Measurements from ENCODE around the gene SCAMP2. TPM values are rescaled to one million over a fixed set of nuclear protein-coding genes. Genes with fewer than 3 reads are reported as not detected.

SCAMP2 gene
- total and polyA plus RNA-seq, 4 donors = 21.7 to 42.5 (median 29.1) TPM

DNA sequence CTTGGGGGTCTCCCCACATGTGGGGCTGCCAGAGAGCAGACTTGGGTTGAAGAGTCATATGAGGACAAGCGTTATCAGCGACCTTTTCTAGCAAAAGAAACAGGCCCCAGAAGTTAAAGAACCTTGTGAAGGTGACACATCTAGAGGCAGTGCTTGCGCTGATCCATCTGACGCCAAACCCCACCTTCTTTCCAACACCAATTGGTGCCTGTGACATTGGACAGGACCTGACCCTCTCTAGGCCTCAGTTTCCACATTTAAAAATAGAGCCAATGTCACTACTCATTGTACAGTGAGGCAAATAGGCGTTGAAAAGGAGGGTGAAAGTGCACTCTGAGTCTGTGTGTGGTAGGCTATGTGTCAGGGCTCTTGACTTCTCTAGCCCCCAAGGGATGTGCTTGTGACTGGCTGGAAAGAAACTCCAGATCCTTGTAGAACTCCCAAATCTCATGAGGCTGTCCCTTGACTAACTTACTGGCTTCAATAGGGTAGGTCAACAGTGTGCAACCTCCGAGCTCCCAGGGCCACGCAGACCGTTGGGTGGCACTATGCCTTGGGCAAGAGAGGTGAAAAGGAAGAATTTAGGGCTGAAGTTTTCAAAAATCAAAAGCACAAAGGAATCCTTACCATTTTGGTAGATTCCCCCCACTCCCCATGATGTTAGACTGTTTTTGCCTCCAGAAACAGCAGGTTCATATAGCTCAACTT lies 34.2 kb upstream of the SCAMP2 start:
- Histone ChIP-seq H3K27ac (ENCODE audit: low read depth in 1 of 2, low read length in 2 of 2) (peak overlapping the region; percentile 83 to 90), H3K4me1 (ENCODE audit: control insufficient read depth in 4 of 4, insufficient read depth in 4 of 4, low read length in 3 of 4) (peaks cover 3 to 19% (median 17%) of the 10 kb centered on the region in 4 donors), H3K36me3 (ENCODE audit: control insufficient read depth in 4 of 4, insufficient read depth in 3 of 4, low read depth in 1 of 4, low read length in 3 of 4) (peaks cover 0 to 14% (median 8%) of the 10 kb centered on the region in 4 donors), H3K9me3 (ENCODE audit: control insufficient read depth in 4 of 4, low read length in 3 of 4) (no peaks in the 10 kb centered on the region), H3K27me3 (ENCODE audit: control insufficient read depth in 4 of 4, insufficient read depth in 4 of 4, low read length in 3 of 4) (no peaks in the 10 kb centered on the region), H3K9ac (ENCODE audit: low read depth in 1 of 2, low read length in 2 of 2) (peak overlapping the region; percentile 46 to 79), H3K4me3 (ENCODE audit: low read depth in 1 of 3, low read length in 3 of 3) (peak overlapping the region; percentile 67 to 94 (median 80))
- TF ChIP-seq JUND (IDR thresholded peaks at IDR 0.05) (no peak), RAD21 (IDR thresholded peaks at IDR 0.05) (no peak), SP1 (IDR thresholded peaks at IDR 0.05) (no peak), FOXA2 (IDR thresholded peaks at IDR 0.05) (no peak)
- TF ChIP-seq, protein P1, sequence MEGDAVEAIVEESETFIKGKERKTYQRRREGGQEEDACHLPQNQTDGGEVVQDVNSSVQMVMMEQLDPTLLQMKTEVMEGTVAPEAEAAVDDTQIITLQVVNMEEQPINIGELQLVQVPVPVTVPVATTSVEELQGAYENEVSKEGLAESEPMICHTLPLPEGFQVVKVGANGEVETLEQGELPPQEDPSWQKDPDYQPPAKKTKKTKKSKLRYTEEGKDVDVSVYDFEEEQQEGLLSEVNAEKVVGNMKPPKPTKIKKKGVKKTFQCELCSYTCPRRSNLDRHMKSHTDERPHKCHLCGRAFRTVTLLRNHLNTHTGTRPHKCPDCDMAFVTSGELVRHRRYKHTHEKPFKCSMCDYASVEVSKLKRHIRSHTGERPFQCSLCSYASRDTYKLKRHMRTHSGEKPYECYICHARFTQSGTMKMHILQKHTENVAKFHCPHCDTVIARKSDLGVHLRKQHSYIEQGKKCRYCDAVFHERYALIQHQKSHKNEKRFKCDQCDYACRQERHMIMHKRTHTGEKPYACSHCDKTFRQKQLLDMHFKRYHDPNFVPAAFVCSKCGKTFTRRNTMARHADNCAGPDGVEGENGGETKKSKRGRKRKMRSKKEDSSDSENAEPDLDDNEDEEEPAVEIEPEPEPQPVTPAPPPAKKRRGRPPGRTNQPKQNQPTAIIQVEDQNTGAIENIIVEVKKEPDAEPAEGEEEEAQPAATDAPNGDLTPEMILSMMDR (IDR thresholded peaks at IDR 0.05; ENCODE audit: low read depth, low read length, missing input control) = no peak
- WGBS = 28% methylated on average over 8 of the region's 8 CpGs
- no peak for DNase-seq (ENCODE audit: low spot score)

- H3K9ac ChIP-seq (ENCODE audit: low read depth in 1 of 2, low read length in 2 of 2) = peak within 1 kb of the TSS; percentile 54 to 79
- peak within 1 kb of the TSS; percentile 83 to 90 for H3K27ac ChIP-seq (ENCODE audit: low read depth in 1 of 2, low read length in 2 of 2)
- H3K27me3 ChIP-seq (ENCODE audit: control insufficient read depth in 4 of 4, insufficient read depth in 4 of 4, low read length in 3 of 4) = no peaks in the 10 kb centered on the region
- peaks cover 0 to 16% (median 7%) of the 10 kb centered on the region in 4 donors for H3K36me3 ChIP-seq (ENCODE audit: control insufficient read depth in 4 of 4, insufficient read depth in 3 of 4, low read depth in 1 of 4, low read length in 3 of 4)
- no peaks in the 10 kb centered on the region for H3K9me3 ChIP-seq (ENCODE audit: control insufficient read depth in 4 of 4, low read length in 3 of 4)
- DNase-seq (ENCODE audit: low spot score) = peak; percentile 89
- peak within 1 kb of the TSS; percentile 67 to 94 (median 80) for H3K4me3 ChIP-seq (ENCODE audit: low read depth in 1 of 3, low read length in 3 of 3)
- TF ChIP-seq REST (IDR thresholded peaks at IDR 0.05) (no peak), RAD21 (IDR thresholded peaks at IDR 0.05) (no peak), ATF3 (IDR thresholded peaks at IDR 0.05) (no peak), YY1 (IDR thresholded peaks at IDR 0.05) (peak; percentile 98), FOXA1 (IDR thresholded peaks at IDR 0.05) (no peak), FOXA2 (IDR thresholded peaks at IDR 0.05) (no peak), ZBTB33 (IDR thresholded peaks at IDR 0.05) (no peak), HNF4G (IDR thresholded peaks at IDR 0.05) (no peak), JUND (IDR thresholded peaks at IDR 0.05) (no peak), HNF4A (conservative IDR thresholded peaks at IDR 0.05) (no peak), RXRA (IDR thresholded peaks at IDR 0.05) (peak in 1 of 2 donors; percentile 7), EGR1 (IDR thresholded peaks at IDR 0.05; ENCODE audit: low read depth in 2 of 2) (no peak)
- H3K4me1 ChIP-seq (ENCODE audit: control insufficient read depth in 4 of 4, insufficient read depth in 4 of 4, low read length in 3 of 4) = peaks cover 3 to 19% (median 17%) of the 10 kb centered on the region in 4 donors
- under 1% methylated on average over 74 of the region's 74 CpGs for WGBS
These were observed 33.4 kb upstream of the SCAMP2 start, which contains the start of gene FAM219B for GRCh38 chr15:74906450-74907162. Gene FAM219B, minus strand, starts transcription at chr15:74906851. Its CDS starts 51 bp downstream, at chr15:74906800.

All from liver (tissue), 9 donors.